ENCODE data around the gene PADI1. TPM values are rescaled to one million over a fixed set of nuclear protein-coding genes. Genes with fewer than 3 reads are reported as not detected.

PADI1 gene
- total RNA-seq, 6 experiments from 2014 or later = 0.44 to 1.4 (median 0.92) TPM; not detected in 2

DNA sequence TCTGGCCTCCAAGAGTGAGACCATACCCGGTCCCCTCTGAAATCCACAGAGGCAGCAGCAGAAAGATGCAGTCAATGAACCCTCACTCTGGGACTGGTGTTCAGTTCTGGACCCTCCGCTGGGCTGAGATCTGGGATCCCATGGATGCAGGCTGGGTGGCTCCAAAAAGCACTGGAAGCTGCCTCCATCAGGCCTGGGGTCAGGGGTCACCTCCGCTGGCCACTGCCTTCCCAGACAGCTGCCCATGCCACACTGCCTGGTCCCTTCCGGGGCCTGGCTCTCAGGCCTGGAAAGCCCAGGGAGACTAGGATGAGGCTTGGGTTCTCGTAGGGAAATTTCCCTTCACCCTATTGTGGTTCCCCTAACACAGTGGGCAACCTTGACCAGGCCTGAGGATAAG is 81.7 kb downstream of the PADI1 start:
- DNase-seq (no peak), ATAC-seq (no peak)
- WGBS (ENCODE audit: insufficient coverage, low coverage, low lambda C conversion rate, missing lambda C conversion rate) = 93% methylated on average over 2 of the region's 5 CpGs

GRCh38 chr1:17287130-17287776 is 82.3 kb downstream of the PADI1 start:
- Histone ChIP-seq H3K36me3 (no peaks in the 10 kb centered on the region), H3K4me3 (no peak overlapping the region), H3K9me3 (no peaks in the 10 kb centered on the region), H3K27ac (no peak overlapping the region), H3K4me1 (no peaks in the 10 kb centered on the region), H3K27me3 (no peaks in the 10 kb centered on the region)
- intact Hi-C loops (cut with DNase I) = no loop called here
- ATAC-seq (no peak), DNase-seq (no peak)
- no peak for TF ChIP-seq POLR2A (IDR thresholded peaks at IDR 0.05)
- TF ChIP-seq, protein P1, sequence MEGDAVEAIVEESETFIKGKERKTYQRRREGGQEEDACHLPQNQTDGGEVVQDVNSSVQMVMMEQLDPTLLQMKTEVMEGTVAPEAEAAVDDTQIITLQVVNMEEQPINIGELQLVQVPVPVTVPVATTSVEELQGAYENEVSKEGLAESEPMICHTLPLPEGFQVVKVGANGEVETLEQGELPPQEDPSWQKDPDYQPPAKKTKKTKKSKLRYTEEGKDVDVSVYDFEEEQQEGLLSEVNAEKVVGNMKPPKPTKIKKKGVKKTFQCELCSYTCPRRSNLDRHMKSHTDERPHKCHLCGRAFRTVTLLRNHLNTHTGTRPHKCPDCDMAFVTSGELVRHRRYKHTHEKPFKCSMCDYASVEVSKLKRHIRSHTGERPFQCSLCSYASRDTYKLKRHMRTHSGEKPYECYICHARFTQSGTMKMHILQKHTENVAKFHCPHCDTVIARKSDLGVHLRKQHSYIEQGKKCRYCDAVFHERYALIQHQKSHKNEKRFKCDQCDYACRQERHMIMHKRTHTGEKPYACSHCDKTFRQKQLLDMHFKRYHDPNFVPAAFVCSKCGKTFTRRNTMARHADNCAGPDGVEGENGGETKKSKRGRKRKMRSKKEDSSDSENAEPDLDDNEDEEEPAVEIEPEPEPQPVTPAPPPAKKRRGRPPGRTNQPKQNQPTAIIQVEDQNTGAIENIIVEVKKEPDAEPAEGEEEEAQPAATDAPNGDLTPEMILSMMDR (IDR thresholded peaks at IDR 0.05) = no peak
- WGBS (ENCODE audit: insufficient coverage, low coverage, low lambda C conversion rate, missing lambda C conversion rate) = 65% methylated on average over 3 of the region's 5 CpGs

More for the DNA sequence above, 81.7 kb downstream of the PADI1 start:
- no peak overlapping the region for H3K27ac ChIP-seq
- intact Hi-C loops (cut with DNase I) = no loop called here
- no peak for TF ChIP-seq POLR2A (IDR thresholded peaks at IDR 0.05)
- TF ChIP-seq, protein P1 (IDR thresholded peaks at IDR 0.05) = no peak
- H3K36me3 ChIP-seq = no peaks in the 10 kb centered on the region
- H3K27me3 ChIP-seq = no peaks in the 10 kb centered on the region
- no peak overlapping the region for H3K4me3 ChIP-seq
- no peaks in the 10 kb centered on the region for H3K4me1 ChIP-seq
- H3K9me3 ChIP-seq = no peaks in the 10 kb centered on the region

DNA sequence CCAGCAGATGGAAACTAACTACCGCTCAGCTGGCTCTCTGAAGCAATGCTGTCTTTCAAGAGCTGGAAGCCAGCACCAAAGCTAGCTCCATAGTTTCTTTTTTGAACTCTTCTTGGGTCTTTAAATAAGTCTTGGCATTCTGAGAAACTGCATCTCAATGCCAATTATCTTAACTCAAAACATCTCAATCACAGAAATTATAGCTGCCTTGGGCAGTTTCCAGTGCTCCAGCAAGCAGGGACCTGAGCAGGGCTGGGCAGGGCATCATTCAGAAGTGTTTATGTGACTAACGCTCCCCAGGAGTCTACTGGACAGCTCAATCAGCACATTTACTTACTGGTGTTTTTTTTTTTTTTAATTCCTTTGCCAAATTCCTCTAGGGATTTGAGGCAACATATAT is 84.8 kb downstream of the PADI1 start:
- no peaks in the 10 kb centered on the region for H3K9me3 ChIP-seq
- H3K4me1 ChIP-seq = no peaks in the 10 kb centered on the region
- DNase-seq = no peak
- no peak overlapping the region for H3K4me3 ChIP-seq
- intact Hi-C loops (cut with DNase I) = no loop called here
- H3K27ac ChIP-seq = no peak overlapping the region
- no peaks in the 10 kb centered on the region for H3K27me3 ChIP-seq
- WGBS (ENCODE audit: insufficient coverage, low coverage, low lambda C conversion rate, missing lambda C conversion rate) = 39% methylated on average over 2 of the region's 2 CpGs
- no peak for TF ChIP-seq POLR2A (IDR thresholded peaks at IDR 0.05)
- TF ChIP-seq, protein P1 (IDR thresholded peaks at IDR 0.05) = no peak
- no peak for ATAC-seq
- H3K36me3 ChIP-seq = no peaks in the 10 kb centered on the region

DNA sequence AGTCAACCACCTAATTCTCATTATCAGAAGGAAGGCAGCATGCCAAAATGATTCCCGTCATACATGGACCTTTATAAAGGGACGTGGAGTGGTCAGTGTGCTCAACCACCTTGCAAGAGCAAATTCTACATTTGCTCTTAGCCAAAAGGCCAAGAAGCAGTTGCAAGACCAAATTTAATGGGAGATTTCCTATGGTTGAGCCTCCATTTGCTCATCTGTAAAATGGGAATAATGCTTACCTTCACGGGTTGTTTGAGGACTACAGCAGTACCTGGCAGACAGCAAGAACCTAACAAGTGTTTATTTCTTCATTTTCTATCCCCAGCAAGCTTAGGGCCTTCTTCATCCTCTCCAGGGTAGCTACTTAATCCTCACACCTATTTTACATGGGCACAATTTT is 85.6 kb downstream of the PADI1 start:
- no peaks in the 10 kb centered on the region for H3K27me3 ChIP-seq
- H3K27ac ChIP-seq = no peak overlapping the region
- H3K4me3 ChIP-seq = no peak overlapping the region
- DNase-seq (no peak), ATAC-seq (no peak)
- intact Hi-C loops (cut with DNase I) = no loop called here
- H3K4me1 ChIP-seq = no peaks in the 10 kb centered on the region
- 58% methylated on average over 3 of the region's 3 CpGs for WGBS (ENCODE audit: insufficient coverage, low coverage, low lambda C conversion rate, missing lambda C conversion rate)
- TF ChIP-seq, protein P1 (IDR thresholded peaks at IDR 0.05) = no peak
- no peak for TF ChIP-seq POLR2A (IDR thresholded peaks at IDR 0.05)
- H3K36me3 ChIP-seq = no peaks in the 10 kb centered on the region
- H3K9me3 ChIP-seq = no peaks in the 10 kb centered on the region
